Immature natural killer cell (primary cell): ENCODE data around the gene STX11. TPM values are rescaled to one million over a fixed set of nuclear protein-coding genes. Genes with fewer than 3 reads are reported as not detected.

Experiments used
- polyA plus RNA-seq, 3 donors: library from polyadenylated mRNA; unstranded; fragments of 300-500 nt; fragmentation: Illumina TruSeq; gene quantifications; one replicate each; pipeline ENCODE4 v1.2.3, GENCODE V29; 2021

STX11 gene
- polyA plus RNA-seq, 3 donors from 2014 or later = 28.7 to 42.6 (median 36.0) TPM

Other genes starting within 250 kb of the STX11 start
- gene PLAGL1, start 142.3 kb upstream of the STX11 start, polyA plus RNA-seq = 1 to 10 TPM in 2 of 3 donors, not detected in 1; 2.4 to 2.9 TPM
- 100 to 1,000 TPM; 346 to 550 (median 357) TPM for gene SF3B5, start 54.9 kb upstream of the STX11 start, polyA plus RNA-seq
- gene UTRN, start 134.8 kb downstream of the STX11 start, polyA plus RNA-seq = 100 to 1,000 TPM in 1 of 3 donors, 10 to 100 TPM in 2; 40.5 to 261 (median 67.6) TPM